Mesothelial cell of epicardium (in vitro differentiated cells): Measurements from ENCODE around the gene SACS. TPM values are rescaled to one million over a fixed set of nuclear protein-coding genes. Genes with fewer than 3 reads are reported as not detected.

ENCODE experiments used
- DNase-seq, 2 experiments: peaks; one replicate each; pipeline ENCODE4 v3.0.0; 2021; ENCODE audit warnings: low spot score in 2 of 2; ENCODE audit not compliant: unreplicated experiment in 2 of 2
- H3K27ac Mint-ChIP-seq: 2 replicates; pipeline ENCODE4 v1.8.0; 2021; ENCODE audit warnings: mixed read lengths
- H3K27me3 Mint-ChIP-seq: 2 replicates; pipeline ENCODE4 v1.8.0; 2021; ENCODE audit warnings: low read depth, mixed read lengths
- H3K36me3 Mint-ChIP-seq: 2 replicates; pipeline ENCODE4 v1.8.0; 2021; ENCODE audit warnings: mixed read lengths
- H3K4me1 Mint-ChIP-seq: 2 replicates; pipeline ENCODE4 v1.8.0; 2021; ENCODE audit warnings: mixed read lengths
- H3K4me3 Mint-ChIP-seq: 2 replicates; pipeline ENCODE4 v1.8.0; 2021; ENCODE audit warnings: mild to moderate bottlenecking, moderate library complexity, mixed read lengths
- H3K9me3 Mint-ChIP-seq: 2 replicates; pipeline ENCODE4 v1.8.0; 2021; ENCODE audit warnings: mixed read lengths
- total RNA-seq: library from RNA; stranded (reverse); gene quantifications from 3 replicates; pipeline ENCODE4 v1.2.1, GENCODE V29; 2021
- TF ChIP-seq, protein P1 (sequence below): fragments of 200-600 bp; sonication (generic); IDR thresholded peaks from one replicate; pipeline ENCODE4 v1.5.0; 2021; ENCODE audit warnings: antibody characterized with exemption; ENCODE audit not compliant: unreplicated experiment

SACS gene
- total RNA-seq, 1 donor from 2014 or later = 18.7 TPM

DNA sequence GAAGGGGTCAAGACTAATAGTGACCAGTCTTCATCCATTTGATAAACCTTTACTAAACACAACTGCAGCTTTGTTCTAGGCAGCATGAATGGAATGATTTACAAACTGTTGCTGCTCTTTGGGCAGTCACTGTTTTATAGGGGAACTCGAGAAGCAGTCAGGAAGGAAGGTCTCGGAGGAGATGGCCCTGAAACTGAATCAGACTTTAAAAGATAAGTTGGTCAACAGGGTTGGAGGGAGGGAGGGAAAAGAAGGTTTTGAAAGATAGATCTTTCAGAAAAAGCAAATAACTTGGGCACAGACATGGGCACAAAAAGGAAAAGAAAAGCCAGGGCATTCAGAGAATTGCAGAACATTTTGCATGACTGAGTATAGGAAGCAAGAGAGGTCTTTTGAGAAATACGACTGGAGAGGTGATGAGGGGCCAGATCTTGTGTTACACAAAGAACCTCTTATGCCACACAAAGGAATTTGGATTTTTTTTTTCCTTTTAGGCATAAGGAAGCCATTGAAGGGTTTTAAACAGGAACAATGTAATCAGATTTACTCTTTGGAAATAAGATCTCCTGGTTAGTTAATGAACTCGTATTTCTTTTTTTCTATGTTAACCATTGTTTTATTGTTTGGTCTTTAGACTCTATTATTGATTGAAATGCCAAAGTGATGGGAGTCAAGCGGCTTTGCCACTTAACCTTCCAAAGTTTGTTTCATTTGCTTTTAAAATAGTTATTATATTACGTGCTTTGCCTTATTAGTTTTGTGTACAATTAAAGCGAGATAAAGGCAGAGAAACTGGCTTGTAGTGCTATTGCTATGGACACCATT is 37.5 kb upstream of the SACS start:
- Mint-ChIP-seq H3K4me1 (peaks cover 56% of the 10 kb centered on the region), H3K36me3 (peaks cover 2% of the 10 kb centered on the region), H3K27me3 (no peaks in the 10 kb centered on the region), H3K9me3 (peaks cover 4% of the 10 kb centered on the region), H3K4me3 (no peak overlapping the region), H3K27ac (peak overlapping the region; percentile 73)
- no peak for DNase-seq
- TF ChIP-seq, protein P1, sequence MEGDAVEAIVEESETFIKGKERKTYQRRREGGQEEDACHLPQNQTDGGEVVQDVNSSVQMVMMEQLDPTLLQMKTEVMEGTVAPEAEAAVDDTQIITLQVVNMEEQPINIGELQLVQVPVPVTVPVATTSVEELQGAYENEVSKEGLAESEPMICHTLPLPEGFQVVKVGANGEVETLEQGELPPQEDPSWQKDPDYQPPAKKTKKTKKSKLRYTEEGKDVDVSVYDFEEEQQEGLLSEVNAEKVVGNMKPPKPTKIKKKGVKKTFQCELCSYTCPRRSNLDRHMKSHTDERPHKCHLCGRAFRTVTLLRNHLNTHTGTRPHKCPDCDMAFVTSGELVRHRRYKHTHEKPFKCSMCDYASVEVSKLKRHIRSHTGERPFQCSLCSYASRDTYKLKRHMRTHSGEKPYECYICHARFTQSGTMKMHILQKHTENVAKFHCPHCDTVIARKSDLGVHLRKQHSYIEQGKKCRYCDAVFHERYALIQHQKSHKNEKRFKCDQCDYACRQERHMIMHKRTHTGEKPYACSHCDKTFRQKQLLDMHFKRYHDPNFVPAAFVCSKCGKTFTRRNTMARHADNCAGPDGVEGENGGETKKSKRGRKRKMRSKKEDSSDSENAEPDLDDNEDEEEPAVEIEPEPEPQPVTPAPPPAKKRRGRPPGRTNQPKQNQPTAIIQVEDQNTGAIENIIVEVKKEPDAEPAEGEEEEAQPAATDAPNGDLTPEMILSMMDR = no peak

DNA sequence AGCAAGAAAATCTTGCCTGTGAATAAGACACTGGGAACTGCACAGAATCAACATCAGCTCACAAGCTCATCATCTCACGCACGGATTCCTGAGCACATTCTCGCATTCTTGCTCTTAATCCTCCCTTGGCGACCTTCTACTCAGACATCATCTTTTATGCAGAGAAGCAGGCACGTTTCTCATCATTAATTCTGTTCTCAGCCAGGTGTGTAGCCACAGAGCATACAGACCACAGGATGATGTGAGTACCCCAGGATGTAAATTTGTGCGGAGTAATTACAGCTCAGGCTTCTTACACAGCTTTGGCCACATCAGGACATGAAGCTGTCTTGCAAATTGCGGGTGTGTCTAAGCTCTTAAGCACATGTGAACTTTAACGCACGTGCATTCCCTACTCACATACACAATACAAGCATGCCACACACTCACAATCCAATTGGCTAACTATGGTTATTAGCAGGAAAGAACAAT is 36.5 kb upstream of the SACS start:
- TF ChIP-seq, protein P1 = no peak
- H3K27ac Mint-ChIP-seq = peak overlapping the region; percentile 73
- peaks cover 58% of the 10 kb centered on the region for H3K4me1 Mint-ChIP-seq
- no peak for DNase-seq
- peaks cover 2% of the 10 kb centered on the region for H3K36me3 Mint-ChIP-seq
- H3K9me3 Mint-ChIP-seq = peaks cover 4% of the 10 kb centered on the region
- H3K4me3 Mint-ChIP-seq = peak overlapping the region; percentile 0
- H3K27me3 Mint-ChIP-seq = no peaks in the 10 kb centered on the region

DNA sequence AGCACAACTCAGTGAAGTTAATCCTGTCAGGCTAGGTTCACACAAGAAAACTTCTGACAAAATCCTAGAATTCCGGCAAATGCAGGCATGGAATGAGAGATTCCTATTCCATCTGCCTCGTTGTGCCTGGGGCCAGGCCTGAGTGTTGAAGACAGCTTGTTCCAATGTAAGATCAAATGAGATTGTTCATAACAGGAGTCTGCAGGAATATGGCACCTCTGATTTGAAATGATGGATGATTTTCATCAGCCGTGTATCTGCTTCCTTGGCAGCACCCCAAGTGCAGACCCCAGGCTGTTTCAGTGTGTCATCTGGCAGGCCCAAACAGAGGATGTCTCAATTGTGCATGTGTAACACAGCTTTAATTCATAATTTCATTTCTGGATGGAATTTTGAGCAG is 35.3 kb upstream of the SACS start:
- Mint-ChIP-seq H3K27me3 (no peaks in the 10 kb centered on the region), H3K36me3 (no peaks in the 10 kb centered on the region), H3K4me3 (no peak overlapping the region), H3K4me1 (peaks cover 58% of the 10 kb centered on the region), H3K27ac (peak overlapping the region; percentile 73), H3K9me3 (peaks cover 3% of the 10 kb centered on the region)
- no peak for DNase-seq
- TF ChIP-seq, protein P1 = no peak

DNA sequence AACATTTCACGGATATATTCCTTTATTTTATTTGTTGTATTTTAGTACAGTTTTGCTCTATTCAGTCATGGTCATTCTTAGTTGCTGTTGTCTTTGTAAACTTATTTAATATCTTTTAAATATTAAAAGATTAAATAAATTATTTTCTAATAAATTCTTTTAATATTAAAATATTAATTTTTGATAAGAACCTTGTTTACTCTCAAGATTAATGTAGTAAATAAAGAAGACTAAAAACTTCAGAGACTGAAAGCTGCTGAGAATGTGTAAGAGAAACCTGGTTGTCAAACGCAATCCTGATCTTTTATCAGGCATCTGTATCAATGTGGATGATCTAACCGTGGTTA is 34.4 kb upstream of the SACS start:
- Mint-ChIP-seq H3K4me1 (peaks cover 66% of the 10 kb centered on the region), H3K27me3 (no peaks in the 10 kb centered on the region), H3K36me3 (no peaks in the 10 kb centered on the region), H3K9me3 (peaks cover 3% of the 10 kb centered on the region), H3K27ac (no peak overlapping the region), H3K4me3 (no peak overlapping the region)
- DNase-seq = no peak
- TF ChIP-seq, protein P1 = no peak

DNA sequence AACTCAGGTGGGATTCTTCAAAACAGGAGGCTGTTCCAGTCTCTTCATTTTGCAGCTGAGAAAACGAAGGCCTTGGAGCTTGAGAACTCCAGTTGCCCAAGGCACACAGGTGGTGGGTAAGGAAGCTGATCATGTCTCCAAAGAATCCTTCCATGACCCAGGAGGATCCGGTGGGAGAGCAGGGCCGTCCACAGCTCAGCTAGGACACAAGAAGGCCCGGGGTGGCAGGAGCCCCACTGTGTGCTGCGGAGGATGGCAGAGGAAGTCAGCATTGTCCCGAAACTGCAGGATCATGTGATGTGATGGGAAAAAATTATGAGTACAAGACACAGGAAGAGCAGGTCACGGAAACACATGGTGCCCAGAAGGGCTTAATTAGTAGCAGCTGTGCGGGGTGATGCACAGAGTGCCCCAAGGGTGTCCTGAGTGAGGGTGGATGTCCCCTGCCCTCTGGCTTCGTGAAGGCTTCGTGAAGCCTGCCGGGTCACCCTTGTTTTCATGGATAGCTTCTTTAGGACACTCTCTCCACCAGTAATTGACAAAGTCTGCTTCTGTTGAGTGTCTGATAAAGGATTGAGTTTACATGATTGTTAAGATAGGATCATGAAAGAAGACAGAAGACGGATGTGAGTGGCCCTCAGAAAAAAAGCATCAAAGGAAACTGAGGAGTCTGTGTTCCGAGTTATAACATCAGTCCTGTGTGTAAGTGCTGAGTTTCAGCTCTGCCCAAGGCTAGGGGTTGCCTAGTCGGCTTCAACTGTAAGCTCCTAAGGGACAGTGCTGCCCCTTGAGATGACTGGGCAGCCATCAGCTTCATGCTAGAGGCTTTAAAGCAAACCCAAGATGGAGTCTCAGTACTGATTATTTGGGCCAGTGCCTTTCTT is 33.8 kb upstream of the SACS start:
- H3K27me3 Mint-ChIP-seq = no peaks in the 10 kb centered on the region
- no peak for DNase-seq
- peaks cover 3% of the 10 kb centered on the region for H3K9me3 Mint-ChIP-seq
- no peaks in the 10 kb centered on the region for H3K36me3 Mint-ChIP-seq
- TF ChIP-seq, protein P1 = no peak
- H3K4me3 Mint-ChIP-seq = peak overlapping the region; percentile 23
- peaks cover 69% of the 10 kb centered on the region for H3K4me1 Mint-ChIP-seq
- peak overlapping the region; percentile 89 for H3K27ac Mint-ChIP-seq
